Upper lobe of left lung (tissue), 4 donors: Measurements from ENCODE around the gene M1AP.

ENCODE experiments used
- POLR2AphosphoS5 ChIP-seq, 2 donors: sonication (generic); formaldehyde crosslinking; IDR thresholded peaks; one replicate each; pipeline ENCODE4 v1.5.1; 2017; ENCODE audit warnings: antibody characterized with exemption in 2 of 2
- TF ChIP-seq, protein P1 (sequence below), 6 experiments: fragments of 450-650 bp in 4 of 6; fragments of 200-600 bp in 2 of 6; sonication (generic) in 2 of 6; IDR thresholded peaks; one replicate each; pipeline ENCODE4 v1.5.1; 2016 to 2019; ENCODE audit warnings: antibody characterized with exemption in 6 of 6

DNA sequence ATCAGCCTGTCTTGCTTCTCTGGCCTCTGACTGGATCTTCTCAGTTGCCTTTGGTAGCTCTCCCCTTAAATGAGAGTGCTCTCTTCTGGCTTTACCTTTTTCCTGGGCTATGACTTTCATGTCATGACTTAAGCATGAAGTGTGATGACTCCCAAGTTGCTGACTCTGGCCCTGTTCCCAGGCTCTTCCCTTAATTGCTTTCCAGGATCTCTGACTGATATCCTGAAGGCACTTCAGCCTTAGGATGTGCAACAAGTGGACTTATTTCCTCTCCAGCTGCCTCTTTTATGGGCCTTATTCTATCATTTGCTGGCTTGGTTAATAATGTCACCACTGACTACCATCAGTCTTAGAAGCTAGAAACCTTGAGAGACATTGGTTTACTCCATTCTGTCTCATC lies 23.3 kb upstream of the M1AP start:
- TF ChIP-seq, protein P1, sequence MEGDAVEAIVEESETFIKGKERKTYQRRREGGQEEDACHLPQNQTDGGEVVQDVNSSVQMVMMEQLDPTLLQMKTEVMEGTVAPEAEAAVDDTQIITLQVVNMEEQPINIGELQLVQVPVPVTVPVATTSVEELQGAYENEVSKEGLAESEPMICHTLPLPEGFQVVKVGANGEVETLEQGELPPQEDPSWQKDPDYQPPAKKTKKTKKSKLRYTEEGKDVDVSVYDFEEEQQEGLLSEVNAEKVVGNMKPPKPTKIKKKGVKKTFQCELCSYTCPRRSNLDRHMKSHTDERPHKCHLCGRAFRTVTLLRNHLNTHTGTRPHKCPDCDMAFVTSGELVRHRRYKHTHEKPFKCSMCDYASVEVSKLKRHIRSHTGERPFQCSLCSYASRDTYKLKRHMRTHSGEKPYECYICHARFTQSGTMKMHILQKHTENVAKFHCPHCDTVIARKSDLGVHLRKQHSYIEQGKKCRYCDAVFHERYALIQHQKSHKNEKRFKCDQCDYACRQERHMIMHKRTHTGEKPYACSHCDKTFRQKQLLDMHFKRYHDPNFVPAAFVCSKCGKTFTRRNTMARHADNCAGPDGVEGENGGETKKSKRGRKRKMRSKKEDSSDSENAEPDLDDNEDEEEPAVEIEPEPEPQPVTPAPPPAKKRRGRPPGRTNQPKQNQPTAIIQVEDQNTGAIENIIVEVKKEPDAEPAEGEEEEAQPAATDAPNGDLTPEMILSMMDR (IDR thresholded peaks at IDR 0.05): no peak
- no peak for TF ChIP-seq POLR2AphosphoS5 (IDR thresholded peaks at IDR 0.05)
